ENCODE measurements around the gene WDR37.
"Not testable (repeated sequence)": the region's sequence is repeated elsewhere in the genome, so short reads cannot be mapped to it uniquely, and the experiment has no call there.

WDR37 gene

GRCh38 chr10:1155791-1156615, 99.8 kb downstream of the WDR37 start:
- no peak for DNase-seq

GRCh38 chr10:1156616-1156886, 100.4 kb downstream of the WDR37 start:
- no peak for DNase-seq

- no peak for DNase-seq
Observed at GRCh38 chr10:1156921-1157614, 100.9 kb downstream of the WDR37 start.

GRCh38 chr10:1157615-1157933, 101.4 kb downstream of the WDR37 start:
- no peak for DNase-seq

GRCh38 chr10:1158066-1158465, 101.9 kb downstream of the WDR37 start:
- DNase-seq, result no peak

- DNase-seq, result not testable (repeated sequence)
Observed at GRCh38 chr10:1158536-1158935, 102.4 kb downstream of the WDR37 start.

- no peak for DNase-seq
Observed at GRCh38 chr10:1159131-1160061, 103.2 kb downstream of the WDR37 start.

- DNase-seq, result no peak
Observed at GRCh38 chr10:1160561-1161314, 104.6 kb downstream of the WDR37 start.

- DNase-seq, result not testable (repeated sequence)
Observed at GRCh38 chr10:1161315-1161673, 105.1 kb downstream of the WDR37 start.

- no peak for DNase-seq
Observed at GRCh38 chr10:1162481-1163203, 106.5 kb downstream of the WDR37 start.

GRCh38 chr10:1163204-1163660, 107.0 kb downstream of the WDR37 start:
- no peak for DNase-seq

- DNase-seq, result no peak
Observed at GRCh38 chr10:1163831-1164230, 107.6 kb downstream of the WDR37 start.

GRCh38 chr10:1166101-1166827, 110.1 kb downstream of the WDR37 start:
- DNase-seq, result no peak

- DNase-seq, result no peak
Observed at GRCh38 chr10:1166828-1167275, 110.7 kb downstream of the WDR37 start.

GRCh38 chr10:1168763-1169162, 112.6 kb downstream of the WDR37 start:
- DNase-seq, result no peak

- no peak for DNase-seq
Observed at GRCh38 chr10:1169186-1169885, 113.2 kb downstream of the WDR37 start.

- DNase-seq, result no peak
Observed at GRCh38 chr10:1169981-1170866, 114.0 kb downstream of the WDR37 start.

GRCh38 chr10:1170867-1171180, 114.6 kb downstream of the WDR37 start:
- no peak for DNase-seq

GRCh38 chr10:1171182-1171581, 115.0 kb downstream of the WDR37 start:
- DNase-seq, result no peak

- DNase-seq, result no peak
Observed at GRCh38 chr10:1171586-1171985, 115.4 kb downstream of the WDR37 start.
